Transverse colon (tissue), 3 donors: ENCODE data around the gene SFXN1.

Source experiments
- CTCF ChIP-seq, 5 experiments: fragments of 200-600 bp in 3 of 5; fragments of 450-650 bp in 2 of 5; sonication (generic) in 3 of 5; IDR thresholded peaks; 1 replicate in 2 of 5; 2 replicates in 3 of 5; pipeline ENCODE4 v1.5.1; 2016 to 2017; ENCODE audit warnings: antibody characterized with exemption in 5 of 5, inconsistent platforms in 3 of 5, mild to moderate bottlenecking in 2 of 5, moderate library complexity in 1 of 5
- POLR2A ChIP-seq: fragments of 450-650 bp; IDR thresholded peaks from one replicate; pipeline ENCODE4 v1.6.1; 2016; ENCODE audit warnings: antibody characterized with exemption, mild to moderate bottlenecking, moderate library complexity

- TF ChIP-seq CTCF (IDR thresholded peaks at IDR 0.05) = no peak
- TF ChIP-seq POLR2A = no peak
These were observed 43.0 kb downstream of the SFXN1 start for GRCh38 chr5:175521313-175521833.
